Ascending aorta (tissue), 2 donors: ENCODE results near the gene KCNIP3. TPM values are rescaled to one million over a fixed set of nuclear protein-coding genes. Genes with fewer than 3 reads are reported as not detected.

Experiments used
- DNase-seq, 2 donors: peaks; one replicate each; pipeline ENCODE4 v3.0.0-alpha.2; 2019; ENCODE audit warnings: low spot score in 2 of 2
- H3K27ac ChIP-seq, 2 donors: fragments of 200-600 bp; sonication (generic); one replicate each; pipeline ENCODE4 v1.5.1; 2016 to 2017; ENCODE audit warnings: mild to moderate bottlenecking in 1 of 2
- H3K27me3 ChIP-seq: fragments of 200-600 bp; sonication (generic); one replicate; pipeline ENCODE4 v1.5.1; 2017
- H3K36me3 ChIP-seq, 2 donors: fragments of 200-600 bp; sonication (generic); one replicate each; pipeline ENCODE4 v1.5.1; 2016
- H3K4me1 ChIP-seq, 2 donors: fragments of 200-600 bp; sonication (generic); one replicate each; pipeline ENCODE4 v1.5.1; 2016 to 2017; ENCODE audit warnings: mild to moderate bottlenecking in 1 of 2
- H3K4me3 ChIP-seq, 2 donors: fragments of 200-600 bp; sonication (generic); one replicate each; pipeline ENCODE4 v1.5.1; 2016 to 2017; ENCODE audit warnings: mild to moderate bottlenecking in 1 of 2
- H3K9me3 ChIP-seq, 2 donors: fragments of 200-600 bp; sonication (generic); one replicate each; pipeline ENCODE4 v1.5.1; 2016
- intact Hi-C: fragments of 100-400 bp; cut with DNase I; formaldehyde crosslinking; loops from one replicate; pipeline ENCODE4 v1.15.1; 2023
- total RNA-seq: library from RNA; depleted of rRNA; stranded (reverse); fragments of >200 nt; gene quantifications from one replicate; pipeline ENCODE4 v1.1.0, GENCODE V29; 2016
- TF ChIP-seq, protein P1 (sequence below), 3 experiments: fragments of 200-600 bp in 2 of 3; fragments of 450-650 bp in 1 of 3; sonication (generic) in 2 of 3; IDR thresholded peaks; one replicate each; pipeline ENCODE4 v1.5.1; 2016 to 2019; ENCODE audit warnings: antibody characterized with exemption in 3 of 3, mild to moderate bottlenecking in 1 of 3, moderate library complexity in 1 of 3

KCNIP3 gene
- total RNA-seq, 1 donor from 2014 or later, result 5.2 TPM

DNA sequence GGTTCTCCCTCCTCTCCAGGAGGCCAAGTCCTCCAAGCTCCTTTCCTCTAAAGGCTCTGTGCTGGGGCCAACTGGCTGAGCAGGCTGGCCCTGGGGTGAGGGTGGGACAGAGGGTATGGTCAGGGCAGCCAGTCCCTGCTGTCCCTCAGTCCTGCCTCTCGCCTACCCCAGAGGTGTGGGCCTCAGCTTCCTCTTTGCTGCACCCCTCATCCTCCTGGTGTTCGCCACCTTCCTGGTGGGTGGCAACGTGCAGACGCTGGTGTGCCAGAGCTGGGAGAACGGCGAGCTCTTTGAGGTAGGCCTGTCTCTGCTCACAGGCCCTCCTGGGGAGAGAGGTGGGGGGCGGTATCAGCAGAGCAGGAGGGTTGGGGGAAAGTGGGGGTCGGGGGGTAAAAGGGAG is 16.1 kb upstream of the KCNIP3 start:
- Histone ChIP-seq H3K27ac (no peak overlapping the region), H3K9me3 (no peaks in the 10 kb centered on the region), H3K27me3 (no peaks in the 10 kb centered on the region), H3K4me3 (no peak overlapping the region), H3K36me3 (no peaks in the 10 kb centered on the region), H3K4me1 (no peaks in the 10 kb centered on the region)
- TF ChIP-seq, protein P1, sequence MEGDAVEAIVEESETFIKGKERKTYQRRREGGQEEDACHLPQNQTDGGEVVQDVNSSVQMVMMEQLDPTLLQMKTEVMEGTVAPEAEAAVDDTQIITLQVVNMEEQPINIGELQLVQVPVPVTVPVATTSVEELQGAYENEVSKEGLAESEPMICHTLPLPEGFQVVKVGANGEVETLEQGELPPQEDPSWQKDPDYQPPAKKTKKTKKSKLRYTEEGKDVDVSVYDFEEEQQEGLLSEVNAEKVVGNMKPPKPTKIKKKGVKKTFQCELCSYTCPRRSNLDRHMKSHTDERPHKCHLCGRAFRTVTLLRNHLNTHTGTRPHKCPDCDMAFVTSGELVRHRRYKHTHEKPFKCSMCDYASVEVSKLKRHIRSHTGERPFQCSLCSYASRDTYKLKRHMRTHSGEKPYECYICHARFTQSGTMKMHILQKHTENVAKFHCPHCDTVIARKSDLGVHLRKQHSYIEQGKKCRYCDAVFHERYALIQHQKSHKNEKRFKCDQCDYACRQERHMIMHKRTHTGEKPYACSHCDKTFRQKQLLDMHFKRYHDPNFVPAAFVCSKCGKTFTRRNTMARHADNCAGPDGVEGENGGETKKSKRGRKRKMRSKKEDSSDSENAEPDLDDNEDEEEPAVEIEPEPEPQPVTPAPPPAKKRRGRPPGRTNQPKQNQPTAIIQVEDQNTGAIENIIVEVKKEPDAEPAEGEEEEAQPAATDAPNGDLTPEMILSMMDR (IDR thresholded peaks at IDR 0.05), result no peak
- intact Hi-C loops, result no loop called here
- no peak for DNase-seq

DNA sequence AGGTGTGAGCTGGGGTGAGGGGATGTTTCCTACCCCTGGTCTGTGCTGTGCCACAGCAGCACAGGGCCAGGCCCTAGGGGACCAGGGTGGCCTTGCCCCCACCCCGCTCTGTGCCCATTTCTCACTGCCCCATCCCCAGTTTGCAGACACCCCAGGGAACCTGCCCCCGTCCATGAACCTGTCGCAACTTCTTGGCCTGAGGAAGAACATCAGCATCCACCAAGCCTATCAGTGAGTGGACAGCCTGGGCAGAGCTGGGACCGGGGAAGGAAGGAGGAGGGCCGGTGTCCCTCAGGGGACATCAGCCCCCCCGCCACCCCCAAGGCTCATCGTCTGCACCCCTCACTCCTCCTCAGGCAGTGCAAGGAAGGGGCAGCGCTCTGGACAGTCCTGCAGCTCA is 15.4 kb upstream of the KCNIP3 start:
- Histone ChIP-seq H3K36me3 (no peaks in the 10 kb centered on the region), H3K27me3 (no peaks in the 10 kb centered on the region), H3K4me3 (no peak overlapping the region), H3K27ac (no peak overlapping the region), H3K4me1 (no peaks in the 10 kb centered on the region), H3K9me3 (no peaks in the 10 kb centered on the region)
- no peak for DNase-seq
- intact Hi-C loops, result no loop called here
- TF ChIP-seq, protein P1 (IDR thresholded peaks at IDR 0.05), result no peak

DNA sequence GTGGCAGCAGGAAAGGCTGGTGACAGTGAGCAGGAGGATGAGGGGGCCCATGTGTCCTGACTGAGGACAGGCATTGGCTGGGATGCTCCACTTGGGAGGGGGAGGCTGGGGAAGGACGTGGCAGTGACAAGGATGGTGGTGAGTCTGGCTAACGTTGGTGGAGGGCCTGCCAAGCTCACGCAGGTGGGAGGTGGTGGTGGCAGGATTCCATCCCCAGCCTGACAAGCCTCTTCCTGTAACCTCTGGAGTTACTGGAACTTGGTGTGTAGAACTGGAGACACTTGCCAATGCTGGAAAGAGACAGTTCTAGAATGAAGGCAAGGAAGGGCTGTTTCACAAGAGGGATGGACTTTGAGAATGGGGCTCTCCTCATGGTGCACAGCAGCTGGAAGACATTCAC is 14.7 kb upstream of the KCNIP3 start:
- Histone ChIP-seq H3K27me3 (no peaks in the 10 kb centered on the region), H3K4me1 (no peaks in the 10 kb centered on the region), H3K36me3 (no peaks in the 10 kb centered on the region), H3K4me3 (no peak overlapping the region), H3K27ac (no peak overlapping the region), H3K9me3 (no peaks in the 10 kb centered on the region)
- TF ChIP-seq, protein P1 (IDR thresholded peaks at IDR 0.05), result no peak
- DNase-seq, result no peak
- intact Hi-C loops, result no loop called here

DNA sequence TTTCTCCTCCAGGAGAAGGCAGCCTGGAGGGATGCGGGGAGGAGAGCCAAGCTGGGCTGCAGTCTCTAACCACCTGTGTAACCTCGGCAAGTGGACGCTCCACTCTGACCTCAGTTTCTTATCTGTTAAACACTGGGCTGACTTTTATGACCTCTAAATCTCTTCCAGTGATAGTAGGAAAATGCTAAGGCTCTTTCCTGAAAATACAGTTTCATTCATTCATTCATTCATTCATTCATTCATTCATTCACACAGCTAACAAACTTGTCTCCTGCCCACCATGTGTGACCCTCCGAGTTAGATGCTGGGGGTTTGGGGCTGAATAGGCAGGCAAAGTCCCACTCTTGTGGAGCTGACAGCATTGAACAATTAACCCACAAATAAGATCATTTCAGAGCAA is 13.6 kb upstream of the KCNIP3 start:
- H3K4me1 ChIP-seq, result no peaks in the 10 kb centered on the region
- DNase-seq, result no peak
- TF ChIP-seq, protein P1 (IDR thresholded peaks at IDR 0.05), result no peak
- intact Hi-C loops, result no loop called here
- H3K36me3 ChIP-seq, result no peaks in the 10 kb centered on the region
- no peaks in the 10 kb centered on the region for H3K9me3 ChIP-seq
- H3K4me3 ChIP-seq, result no peak overlapping the region
- no peak overlapping the region for H3K27ac ChIP-seq
- no peaks in the 10 kb centered on the region for H3K27me3 ChIP-seq

DNA sequence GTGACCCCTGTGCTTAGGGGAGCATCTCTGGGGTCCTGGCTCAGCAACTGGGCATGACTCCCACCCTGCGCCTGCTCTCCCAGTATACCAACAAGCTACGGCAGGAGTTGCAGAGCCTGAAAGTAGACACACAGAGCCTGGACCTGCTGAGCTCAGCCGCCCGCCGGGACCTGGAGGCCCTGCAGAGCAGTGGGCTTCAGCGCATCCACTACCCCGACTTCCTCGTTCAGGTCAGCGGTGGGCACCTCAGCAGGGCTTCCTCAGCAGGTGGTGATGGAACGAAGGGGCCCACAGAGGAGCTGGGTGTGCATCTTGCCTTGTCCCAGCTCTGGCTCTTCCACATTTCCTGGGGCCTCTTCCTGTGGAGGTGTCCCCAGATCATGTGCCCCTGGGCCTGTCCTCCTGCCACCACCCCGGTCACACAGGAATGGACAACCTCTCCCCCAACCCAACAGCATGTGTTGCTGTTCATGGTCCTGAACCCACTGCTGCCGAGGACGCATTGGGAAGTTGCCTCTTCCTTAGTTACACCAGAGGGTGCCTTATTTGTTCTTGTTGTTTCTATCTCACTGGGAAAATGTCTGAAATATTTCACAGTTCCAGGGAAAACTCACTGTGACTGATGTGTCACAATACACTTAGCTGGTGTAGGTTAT is 12.1 kb upstream of the KCNIP3 start:
- TF ChIP-seq, protein P1 (IDR thresholded peaks at IDR 0.05), result no peak
- peaks cover 0 to 2% of the 10 kb centered on the region in 2 donors for H3K9me3 ChIP-seq
- intact Hi-C loops, result no loop called here
- no peak overlapping the region for H3K27ac ChIP-seq
- H3K4me1 ChIP-seq, result no peaks in the 10 kb centered on the region
- no peak overlapping the region for H3K4me3 ChIP-seq
- DNase-seq, result no peak
- no peaks in the 10 kb centered on the region for H3K27me3 ChIP-seq
- no peaks in the 10 kb centered on the region for H3K36me3 ChIP-seq

DNA sequence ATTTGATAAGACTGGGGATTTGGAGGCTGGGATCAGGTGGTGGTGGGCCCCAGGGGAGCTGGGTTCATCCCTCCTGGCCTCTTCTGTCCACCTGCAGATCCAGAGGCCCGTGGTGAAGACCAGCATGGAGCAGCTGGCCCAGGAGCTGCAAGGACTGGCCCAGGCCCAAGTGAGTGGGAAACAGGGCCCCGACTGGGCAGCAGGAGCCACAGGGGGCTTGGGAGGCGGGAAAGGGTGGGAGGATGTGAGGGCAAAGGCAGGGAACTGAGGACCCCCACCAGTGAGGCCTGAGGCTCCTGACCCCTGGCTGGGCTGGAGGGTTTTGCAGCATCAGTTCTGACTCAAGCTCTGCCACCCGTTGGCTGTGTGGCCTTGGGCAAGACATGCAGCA is 11.6 kb upstream of the KCNIP3 start:
- Histone ChIP-seq H3K9me3 (peaks cover 0 to 7% of the 10 kb centered on the region in 2 donors), H3K27ac (no peak overlapping the region), H3K4me3 (no peak overlapping the region), H3K27me3 (no peaks in the 10 kb centered on the region), H3K36me3 (no peaks in the 10 kb centered on the region), H3K4me1 (no peaks in the 10 kb centered on the region)
- intact Hi-C loops, result no loop called here
- no peak for DNase-seq
- TF ChIP-seq, protein P1 (IDR thresholded peaks at IDR 0.05), result no peak
